WTC11 (cell line): Measurements from ENCODE around the gene METTL24. TPM values are rescaled to one million over a fixed set of nuclear protein-coding genes. Genes with fewer than 3 reads are reported as not detected.

Source experiments
- ATAC-seq: fragments of 200-7000 bp; cut with Tn5 transposase; 2 replicates; pipeline ENCODE4 v1.10.0; 2021; ENCODE audit warnings: mild to moderate bottlenecking, moderate library complexity
- CTCF ChIA-PET: fragments of 300-600 bp; sonication (Branson Sonifier 250); formaldehyde crosslinking; loops from one replicate; lab custom pipeline; 2021; ENCODE audit warnings: antibody characterized with exemption; lab: Charles Lee
- POLR2A ChIA-PET: fragments of 350-600 bp; sonication (Branson Sonifier 250); formaldehyde crosslinking; loops from one replicate; lab custom pipeline; 2021; ENCODE audit warnings: antibody characterized with exemption; lab: Charles Lee
- DNase-seq: peaks from one replicate; pipeline ENCODE4 v3.0.0; 2021; ENCODE audit warnings: low spot score
- H3K27ac Mint-ChIP-seq: 2 replicates; pipeline ENCODE4 v1.8.0; 2021; ENCODE audit warnings: mixed read lengths
- H3K27me3 Mint-ChIP-seq: 2 replicates; pipeline ENCODE4 v1.8.0; 2021; ENCODE audit warnings: low read depth, mild to moderate bottlenecking, moderate library complexity, mixed read lengths
- H3K36me3 Mint-ChIP-seq: 2 replicates; pipeline ENCODE4 v1.8.0; 2021; ENCODE audit warnings: mixed read lengths
- H3K4me1 Mint-ChIP-seq: 2 replicates; pipeline ENCODE4 v1.8.0; 2022; ENCODE audit warnings: mixed read lengths
- H3K4me3 Mint-ChIP-seq: 2 replicates; pipeline ENCODE4 v1.8.0; 2021; ENCODE audit warnings: mild to moderate bottlenecking, moderate library complexity, mixed read lengths
- H3K9me3 Mint-ChIP-seq: 2 replicates; pipeline ENCODE4 v1.8.0; 2021; ENCODE audit warnings: mixed read lengths
- CTCF ChIP-seq: fragments of 200-600 bp; IDR thresholded peaks from 2 replicates; pipeline ENCODE4 v1.8.0; 2022; ENCODE audit warnings: antibody characterized with exemption
- E2F1 ChIP-seq: sonication (generic); formaldehyde crosslinking; IDR thresholded peaks from 2 replicates; pipeline ENCODE4 v1.8.0; 2022; ENCODE audit warnings: mild to moderate bottlenecking, missing genetic modification reagents
- E2F4 ChIP-seq: sonication (generic); formaldehyde crosslinking; IDR thresholded peaks from 2 replicates; pipeline ENCODE4 v1.8.1; 2022; ENCODE audit warnings: low read depth, mild to moderate bottlenecking, moderate library complexity, missing genetic modification reagents, borderline replicate concordance
- E2F5 ChIP-seq: sonication (generic); formaldehyde crosslinking; IDR thresholded peaks from 2 replicates; pipeline ENCODE4 v1.8.1; 2022; ENCODE audit warnings: mild to moderate bottlenecking, moderate library complexity, missing genetic modification reagents
- ETV6 ChIP-seq: sonication (generic); formaldehyde crosslinking; IDR thresholded peaks from 2 replicates; pipeline ENCODE4 v1.8.1; 2022; ENCODE audit warnings: mild to moderate bottlenecking, missing genetic modification reagents
- GABPB1 ChIP-seq: sonication (generic); formaldehyde crosslinking; IDR thresholded peaks from 2 replicates; pipeline ENCODE4 v1.8.1; 2023; ENCODE audit warnings: mild to moderate bottlenecking, missing genetic modification reagents
- PRRX2 ChIP-seq: fragments of 250-450 bp; sonication (Bioruptor Pico); IDR thresholded peaks from 2 replicates; pipeline ENCODE4 v1.8.0; 2021; ENCODE audit warnings: mild to moderate bottlenecking
- SOX15 ChIP-seq: fragments of 250-450 bp; sonication (Bioruptor Pico); IDR thresholded peaks from 2 replicates; pipeline ENCODE4 v1.9.0; 2021; ENCODE audit warnings: mild to moderate bottlenecking
- ZBTB21 ChIP-seq: sonication (generic); formaldehyde crosslinking; IDR thresholded peaks from 2 replicates; pipeline ENCODE4 v1.8.1; 2023; ENCODE audit warnings: mild to moderate bottlenecking, missing genetic modification reagents, borderline replicate concordance
- ZNF121 ChIP-seq: sonication (generic); formaldehyde crosslinking; IDR thresholded peaks from 2 replicates; pipeline ENCODE4 v1.8.0; 2023; ENCODE audit warnings: missing genetic modification reagents
- ZNF317 ChIP-seq: sonication (generic); formaldehyde crosslinking; IDR thresholded peaks from 2 replicates; pipeline ENCODE4 v1.8.1; 2023; ENCODE audit warnings: low read depth, mild to moderate bottlenecking, moderate library complexity, missing genetic modification reagents, borderline replicate concordance
- ZNF423 ChIP-seq: fragments of 250-450 bp; sonication (Bioruptor Pico); IDR thresholded peaks from 2 replicates; pipeline ENCODE4 v2.1.2; 2022; ENCODE audit warnings: mild to moderate bottlenecking, moderate library complexity
- ZNF671 ChIP-seq: fragments of 250-450 bp; sonication (Bioruptor Pico); IDR thresholded peaks from 2 replicates; pipeline ENCODE4 v1.8.0; 2021; ENCODE audit warnings: mild to moderate bottlenecking
- total RNA-seq: library from RNA; stranded (reverse); gene quantifications from 3 replicates; pipeline ENCODE4 v1.2.3, GENCODE V29; 2021
- TF ChIP-seq, protein P1 (sequence below): sonication (generic); formaldehyde crosslinking; conservative IDR thresholded peaks from 2 replicates; pipeline ENCODE4 v1.8.1; 2022; ENCODE audit warnings: mild to moderate bottlenecking, missing genetic modification reagents
- TF ChIP-seq, protein P2 (sequence below): sonication (generic); formaldehyde crosslinking; IDR thresholded peaks from 2 replicates; pipeline ENCODE4 v1.8.1; 2022; ENCODE audit warnings: low read depth, missing genetic modification reagents, borderline replicate concordance
- TF ChIP-seq, protein P3 (sequence below): sonication (generic); formaldehyde crosslinking; IDR thresholded peaks from 2 replicates; pipeline ENCODE4 v1.8.0; 2022; ENCODE audit warnings: missing genetic modification reagents

METTL24 gene
- total RNA-seq, 1 experiment from 2014 or later, result 0.31 TPM

GRCh38 chr6:110341663-110342596 is 16.2 kb downstream of the METTL24 start:
- peak; percentile 90 for ATAC-seq
- ChIA-PET CTCF (interaction anchor here (0.6 to 1.9 kb wide), 43 partner anchors 11 to 343 kb away, joined by 3 to 47 read pairs (median 4); partner anchors contain the start of gene WASF1), POLR2A (no interaction called here)
- Mint-ChIP-seq H3K27me3 (no peaks in the 10 kb centered on the region), H3K9me3 (no peaks in the 10 kb centered on the region), H3K36me3 (no peaks in the 10 kb centered on the region), H3K4me3 (no peak overlapping the region), H3K27ac (no peak overlapping the region)
- TF ChIP-seq CTCF (0 out of 2 replicates have a peak, but pooled peaks have one; percentile 20), E2F4 (CRISPR knock-in tag) (no peak), GABPB1 (CRISPR knock-in tag) (no peak)
- TF ChIP-seq, all 79 proteins: peak for 1
- DNase-seq, result peak; percentile 58
- peaks cover 9% of the 10 kb centered on the region; the same call in 1 of the 2 replicates for H3K4me1 Mint-ChIP-seq

DNA sequence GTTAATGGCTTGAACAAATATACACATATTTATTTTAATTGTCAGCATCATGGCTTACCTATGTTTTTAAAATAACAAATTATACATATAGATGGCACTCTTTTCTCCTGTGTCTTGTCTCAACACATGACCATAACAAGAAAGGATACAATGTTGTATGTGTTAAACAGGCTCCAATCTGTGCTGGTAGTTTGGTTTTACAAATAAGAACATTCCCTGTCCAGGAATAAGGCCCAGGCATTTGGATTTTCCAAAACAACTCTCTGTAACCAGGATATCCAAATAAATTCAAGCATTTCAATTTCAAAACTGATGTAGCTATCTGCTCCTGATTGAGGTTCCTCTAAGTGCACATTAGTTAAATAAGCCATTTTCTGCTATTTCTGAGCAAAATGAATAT is 17.1 kb downstream of the METTL24 start:
- POLR2A ChIA-PET, result no interaction called here
- no peak for DNase-seq
- ATAC-seq, result no peak
- Mint-ChIP-seq H3K27me3 (no peaks in the 10 kb centered on the region), H3K36me3 (no peaks in the 10 kb centered on the region), H3K4me1 (peaks cover 9% of the 10 kb centered on the region; the same call in 1 of the 2 replicates), H3K4me3 (no peak overlapping the region), H3K27ac (no peak overlapping the region), H3K9me3 (no peaks in the 10 kb centered on the region)
- TF ChIP-seq ETV6 (no peak), ZNF423 (CRISPR knock-in tag) (no peak), E2F5 (no peak), ZBTB21 (CRISPR knock-in tag) (no peak), PRRX2 (CRISPR knock-in tag) (no peak), ZNF121 (no peak), ZNF671 (no peak), E2F1 (CRISPR knock-in tag) (no peak), ZNF317 (CRISPR knock-in tag) (no peak), SOX15 (CRISPR knock-in tag) (no peak)
- TF ChIP-seq, protein P1, sequence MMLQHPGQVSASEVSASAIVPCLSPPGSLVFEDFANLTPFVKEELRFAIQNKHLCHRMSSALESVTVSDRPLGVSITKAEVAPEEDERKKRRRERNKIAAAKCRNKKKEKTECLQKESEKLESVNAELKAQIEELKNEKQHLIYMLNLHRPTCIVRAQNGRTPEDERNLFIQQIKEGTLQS (CRISPR knock-in tag), result no peak
- TF ChIP-seq, protein P2, sequence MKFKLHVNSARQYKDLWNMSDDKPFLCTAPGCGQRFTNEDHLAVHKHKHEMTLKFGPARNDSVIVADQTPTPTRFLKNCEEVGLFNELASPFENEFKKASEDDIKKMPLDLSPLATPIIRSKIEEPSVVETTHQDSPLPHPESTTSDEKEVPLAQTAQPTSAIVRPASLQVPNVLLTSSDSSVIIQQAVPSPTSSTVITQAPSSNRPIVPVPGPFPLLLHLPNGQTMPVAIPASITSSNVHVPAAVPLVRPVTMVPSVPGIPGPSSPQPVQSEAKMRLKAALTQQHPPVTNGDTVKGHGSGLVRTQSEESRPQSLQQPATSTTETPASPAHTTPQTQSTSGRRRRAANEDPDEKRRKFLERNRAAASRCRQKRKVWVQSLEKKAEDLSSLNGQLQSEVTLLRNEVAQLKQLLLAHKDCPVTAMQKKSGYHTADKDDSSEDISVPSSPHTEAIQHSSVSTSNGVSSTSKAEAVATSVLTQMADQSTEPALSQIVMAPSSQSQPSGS (CRISPR knock-in tag), result no peak
- TF ChIP-seq, protein P3, sequence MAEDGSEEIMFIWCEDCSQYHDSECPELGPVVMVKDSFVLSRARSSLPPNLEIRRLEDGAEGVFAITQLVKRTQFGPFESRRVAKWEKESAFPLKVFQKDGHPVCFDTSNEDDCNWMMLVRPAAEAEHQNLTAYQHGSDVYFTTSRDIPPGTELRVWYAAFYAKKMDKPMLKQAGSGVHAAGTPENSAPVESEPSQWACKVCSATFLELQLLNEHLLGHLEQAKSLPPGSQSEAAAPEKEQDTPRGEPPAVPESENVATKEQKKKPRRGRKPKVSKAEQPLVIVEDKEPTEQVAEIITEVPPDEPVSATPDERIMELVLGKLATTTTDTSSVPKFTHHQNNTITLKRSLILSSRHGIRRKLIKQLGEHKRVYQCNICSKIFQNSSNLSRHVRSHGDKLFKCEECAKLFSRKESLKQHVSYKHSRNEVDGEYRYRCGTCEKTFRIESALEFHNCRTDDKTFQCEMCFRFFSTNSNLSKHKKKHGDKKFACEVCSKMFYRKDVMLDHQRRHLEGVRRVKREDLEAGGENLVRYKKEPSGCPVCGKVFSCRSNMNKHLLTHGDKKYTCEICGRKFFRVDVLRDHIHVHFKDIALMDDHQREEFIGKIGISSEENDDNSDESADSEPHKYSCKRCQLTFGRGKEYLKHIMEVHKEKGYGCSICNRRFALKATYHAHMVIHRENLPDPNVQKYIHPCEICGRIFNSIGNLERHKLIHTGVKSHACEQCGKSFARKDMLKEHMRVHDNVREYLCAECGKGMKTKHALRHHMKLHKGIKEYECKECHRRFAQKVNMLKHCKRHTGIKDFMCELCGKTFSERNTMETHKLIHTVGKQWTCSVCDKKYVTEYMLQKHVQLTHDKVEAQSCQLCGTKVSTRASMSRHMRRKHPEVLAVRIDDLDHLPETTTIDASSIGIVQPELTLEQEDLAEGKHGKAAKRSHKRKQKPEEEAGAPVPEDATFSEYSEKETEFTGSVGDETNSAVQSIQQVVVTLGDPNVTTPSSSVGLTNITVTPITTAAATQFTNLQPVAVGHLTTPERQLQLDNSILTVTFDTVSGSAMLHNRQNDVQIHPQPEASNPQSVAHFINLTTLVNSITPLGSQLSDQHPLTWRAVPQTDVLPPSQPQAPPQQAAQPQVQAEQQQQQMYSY (CRISPR knock-in tag), result no peak
- CTCF ChIA-PET, result interaction anchor here (0.6 to 1.9 kb wide), 23 partner anchors 10 to 301 kb away, joined by 3 to 47 read pairs (median 5); partner anchors contain the start of gene WASF1
